Epithelial cell of proximal tubule (primary cell): ENCODE results near the gene CELF4. TPM values are rescaled to one million over a fixed set of nuclear protein-coding genes. Genes with fewer than 3 reads are reported as not detected.

Experiments used
- DNase-seq: peaks from one replicate; pipeline ENCODE4 v3.0.0-alpha.2; 2011; ENCODE audit warnings: low read depth
- H3K4me3 ChIP-seq: 2 replicates; pipeline ENCODE4 v1.5.1; 2011; ENCODE audit warnings: low read depth, mild to moderate bottlenecking, low read length
- total RNA-seq: library from RNA; depleted of rRNA; stranded (reverse); fragments of >200 nt; gene quantifications from 2 replicates; pipeline ENCODE4 v1.2.3, GENCODE V29; 2015
- TF ChIP-seq, protein P1 (sequence below): conservative IDR thresholded peaks from 2 replicates; pipeline ENCODE4 v1.5.1; 2012; ENCODE audit warnings: low read depth, mild to moderate bottlenecking, low read length

Gene CELF4
- total RNA-seq, 1 donor from 2014 or later: not detected

DNA sequence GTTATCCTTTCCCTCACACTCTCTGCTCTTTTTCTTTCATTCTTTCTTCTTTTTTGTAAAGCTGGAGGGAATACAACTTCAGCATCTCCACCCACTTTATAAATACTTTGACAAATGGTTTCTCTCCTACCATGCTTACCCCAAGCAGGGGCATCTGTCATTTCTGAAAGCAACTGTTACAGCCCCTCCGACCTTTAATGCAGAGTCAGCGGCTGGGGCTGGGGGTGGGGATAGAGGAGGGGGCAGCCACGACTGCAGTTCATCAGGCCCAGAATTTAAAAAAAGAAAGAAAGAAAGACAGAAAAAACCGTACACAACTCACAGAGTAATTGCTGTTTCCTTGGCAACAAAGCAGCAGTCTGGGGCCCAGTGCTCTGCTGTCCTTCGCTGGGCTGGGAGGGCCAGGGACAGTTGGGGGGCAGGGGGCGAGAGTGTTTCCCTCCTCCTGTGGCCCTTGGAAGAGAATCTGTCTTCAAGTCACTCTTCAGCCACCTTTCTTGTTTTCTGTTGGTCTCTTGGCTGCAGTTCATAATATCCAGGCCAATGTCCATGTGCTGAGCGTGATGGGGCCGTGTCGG, 53.8 kb downstream of the CELF4 start:
- TF ChIP-seq, protein P1, sequence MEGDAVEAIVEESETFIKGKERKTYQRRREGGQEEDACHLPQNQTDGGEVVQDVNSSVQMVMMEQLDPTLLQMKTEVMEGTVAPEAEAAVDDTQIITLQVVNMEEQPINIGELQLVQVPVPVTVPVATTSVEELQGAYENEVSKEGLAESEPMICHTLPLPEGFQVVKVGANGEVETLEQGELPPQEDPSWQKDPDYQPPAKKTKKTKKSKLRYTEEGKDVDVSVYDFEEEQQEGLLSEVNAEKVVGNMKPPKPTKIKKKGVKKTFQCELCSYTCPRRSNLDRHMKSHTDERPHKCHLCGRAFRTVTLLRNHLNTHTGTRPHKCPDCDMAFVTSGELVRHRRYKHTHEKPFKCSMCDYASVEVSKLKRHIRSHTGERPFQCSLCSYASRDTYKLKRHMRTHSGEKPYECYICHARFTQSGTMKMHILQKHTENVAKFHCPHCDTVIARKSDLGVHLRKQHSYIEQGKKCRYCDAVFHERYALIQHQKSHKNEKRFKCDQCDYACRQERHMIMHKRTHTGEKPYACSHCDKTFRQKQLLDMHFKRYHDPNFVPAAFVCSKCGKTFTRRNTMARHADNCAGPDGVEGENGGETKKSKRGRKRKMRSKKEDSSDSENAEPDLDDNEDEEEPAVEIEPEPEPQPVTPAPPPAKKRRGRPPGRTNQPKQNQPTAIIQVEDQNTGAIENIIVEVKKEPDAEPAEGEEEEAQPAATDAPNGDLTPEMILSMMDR: no peak
- no peak for DNase-seq
- no peak overlapping the region for H3K4me3 ChIP-seq

DNA sequence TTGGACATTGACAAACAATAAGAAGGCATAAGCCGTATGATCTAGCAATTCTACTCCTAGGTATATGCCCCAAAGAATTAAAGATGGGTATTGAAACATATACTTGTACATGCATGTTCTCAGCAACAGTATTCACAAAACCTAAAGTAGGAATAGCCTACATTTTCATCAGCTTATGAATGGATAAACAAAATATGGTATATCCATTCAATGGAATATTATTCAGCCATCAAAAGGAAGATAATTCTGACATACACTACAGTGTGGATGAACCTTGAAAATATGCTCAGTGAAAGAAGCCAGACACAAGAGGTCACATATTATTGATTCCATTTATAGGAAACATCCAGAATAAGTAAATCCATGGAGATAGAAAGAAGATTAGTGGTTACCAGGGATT, 56.0 kb downstream of the CELF4 start:
- TF ChIP-seq, protein P1: no peak
- DNase-seq: no peak
- H3K4me3 ChIP-seq: no peak overlapping the region

DNA sequence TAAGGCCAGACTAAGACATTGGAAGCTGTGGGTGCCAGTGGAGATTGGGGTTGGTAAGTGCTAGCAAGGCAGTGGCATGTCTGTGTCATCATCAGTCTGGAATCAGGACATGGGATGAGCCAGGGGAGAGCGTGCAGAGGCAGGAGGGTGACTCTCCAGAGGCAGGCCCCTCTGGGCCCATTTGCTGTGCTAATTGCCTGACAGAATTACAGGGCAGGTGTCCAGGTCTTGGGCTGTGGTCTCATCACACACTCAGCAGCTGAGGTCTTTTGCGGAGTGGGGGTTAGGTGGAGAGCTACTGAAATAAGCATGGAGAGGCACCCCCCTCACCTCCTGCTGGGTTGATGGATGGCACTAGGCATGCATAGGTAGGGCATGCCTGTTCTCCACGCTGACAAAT, 57.4 kb downstream of the CELF4 start:
- H3K4me3 ChIP-seq: no peak overlapping the region
- TF ChIP-seq, protein P1: no peak
- DNase-seq: no peak

DNA sequence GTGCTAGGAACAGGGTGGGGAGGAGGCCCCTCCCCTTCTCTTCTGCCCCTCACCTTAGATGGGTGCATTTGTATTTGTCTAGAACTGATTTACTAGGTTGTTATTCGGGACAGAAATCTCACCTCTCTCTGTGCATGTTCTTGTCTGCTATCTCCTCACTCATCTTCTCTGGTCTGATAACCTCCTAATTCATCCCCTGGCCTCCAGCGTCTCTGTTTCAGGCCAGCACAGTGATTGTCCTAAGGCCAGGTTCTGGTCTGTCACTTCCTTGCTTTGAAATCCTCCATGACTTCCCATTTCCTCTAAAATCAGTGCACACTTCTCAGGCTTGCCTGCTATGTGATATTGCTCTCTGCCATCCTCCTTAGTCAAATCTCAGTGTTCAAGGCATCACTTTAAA, 58.4 kb downstream of the CELF4 start:
- no peak for DNase-seq
- no peak overlapping the region for H3K4me3 ChIP-seq
- TF ChIP-seq, protein P1: no peak

DNA sequence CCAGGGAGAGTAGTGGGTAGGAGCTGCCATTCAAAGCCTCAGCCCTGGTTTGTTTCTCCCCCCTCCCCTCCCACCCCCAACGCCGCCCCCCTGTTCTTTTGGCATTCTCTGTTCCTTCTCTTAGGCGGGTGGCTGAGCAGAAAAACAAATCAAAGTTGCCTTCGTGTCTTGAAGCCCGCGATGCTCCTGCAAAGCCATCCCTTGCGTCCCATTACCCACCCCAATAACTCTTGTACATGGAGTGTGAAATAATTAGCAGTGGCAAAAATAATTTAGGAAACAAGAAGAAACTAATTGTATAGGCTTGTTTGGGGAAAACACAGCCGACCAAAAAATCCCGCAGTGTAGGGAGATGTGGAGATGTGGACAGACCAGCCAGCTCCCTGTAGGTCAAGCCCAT, 59.6 kb downstream of the CELF4 start:
- H3K4me3 ChIP-seq: no peak overlapping the region
- DNase-seq: no peak
- TF ChIP-seq, protein P1: no peak

DNA sequence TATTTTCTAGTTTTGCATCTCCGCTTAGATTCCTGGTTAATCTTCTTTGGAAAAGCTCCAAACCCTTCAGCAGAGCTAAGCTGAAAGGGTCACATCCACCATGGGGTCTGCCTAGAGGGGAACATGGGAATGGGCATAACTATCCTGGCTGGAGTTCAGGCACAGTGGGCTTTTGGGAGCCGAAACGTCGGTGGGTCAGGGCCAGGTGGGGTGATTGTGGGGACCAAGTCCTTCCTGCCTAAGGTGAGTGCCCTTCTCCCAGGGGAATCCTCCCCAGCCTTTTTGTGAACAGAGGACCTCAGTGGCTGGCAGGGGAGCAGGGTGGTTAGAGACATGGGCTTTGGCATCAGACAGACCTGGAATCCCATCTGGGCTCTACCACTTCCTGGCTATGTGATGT, 60.3 kb downstream of the CELF4 start:
- H3K4me3 ChIP-seq: no peak overlapping the region
- DNase-seq: no peak
- TF ChIP-seq, protein P1: no peak

DNA sequence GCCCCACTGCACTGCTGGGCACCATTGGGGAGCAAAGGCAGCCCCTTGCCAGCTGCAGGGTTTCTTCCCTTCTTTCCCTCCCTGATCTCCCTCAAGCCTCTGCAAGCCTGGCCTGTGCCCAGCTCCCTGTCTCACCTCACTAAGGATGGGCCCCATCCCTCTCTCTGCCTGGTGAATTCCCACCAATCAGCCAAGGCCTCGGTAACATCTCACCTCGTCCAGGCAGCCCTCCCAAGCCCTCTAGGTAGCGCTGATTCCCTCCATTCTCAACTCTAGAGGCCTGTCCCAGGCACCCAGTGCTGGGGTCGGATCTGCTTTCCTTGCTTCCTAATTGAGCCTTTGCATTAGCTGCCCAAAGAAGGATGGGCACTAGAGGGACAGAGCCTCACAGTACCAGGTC, 63.0 kb downstream of the CELF4 start:
- TF ChIP-seq, protein P1: no peak
- H3K4me3 ChIP-seq: no peak overlapping the region
- DNase-seq: no peak
